H9 (cell line): ENCODE data around the gene ZNF263. TPM values are rescaled to one million over a fixed set of nuclear protein-coding genes. Genes with fewer than 3 reads are reported as not detected.

Experiments
- DNase-seq: peaks from one replicate; pipeline ENCODE4 v3.0.0-alpha.2; 2017
- H2AFZ ChIP-seq: one replicate; pipeline ENCODE4 v1.6.1; 2013; ENCODE audit warnings: mild to moderate bottlenecking, low read length, control low read depth, moderate library complexity
- H2AK5ac ChIP-seq: 2 replicates; pipeline ENCODE4 v1.6.1; 2013; ENCODE audit warnings: low read length, control low read depth, mixed read lengths; ENCODE audit not compliant: insufficient read length
- H2BK120ac ChIP-seq: one replicate; pipeline ENCODE4 v1.6.1; 2013; ENCODE audit warnings: low read depth, mild to moderate bottlenecking, low read length, control low read depth, inconsistent platforms; ENCODE audit not compliant: poor library complexity, severe bottlenecking
- H2BK12ac ChIP-seq: 2 replicates; pipeline ENCODE4 v1.6.1; 2013; ENCODE audit warnings: low read length, control low read depth, mixed read lengths, low read depth; ENCODE audit not compliant: insufficient read length
- H2BK15ac ChIP-seq: 2 replicates; pipeline ENCODE4 v1.6.1; 2013; ENCODE audit warnings: low read depth, low read length, control low read depth
- H2BK20ac ChIP-seq: one replicate; pipeline ENCODE4 v1.6.1; 2013; ENCODE audit warnings: low read depth, mild to moderate bottlenecking, low read length, control low read depth, inconsistent platforms; ENCODE audit not compliant: poor library complexity, severe bottlenecking
- H2BK5ac ChIP-seq: 2 replicates; pipeline ENCODE4 v1.6.1; 2013; ENCODE audit warnings: low read length, control low read depth, mixed read lengths; ENCODE audit not compliant: insufficient read length
- H3K14ac ChIP-seq: 2 replicates; pipeline ENCODE4 v1.6.1; 2013; ENCODE audit warnings: low read length, control low read depth; ENCODE audit not compliant: insufficient read depth
- H3K18ac ChIP-seq: 2 replicates; pipeline ENCODE4 v1.6.1; 2013; ENCODE audit warnings: low read depth, mild to moderate bottlenecking, mixed read lengths, low read length, control low read depth; ENCODE audit not compliant: insufficient read length
- H3K23ac ChIP-seq: 2 replicates; pipeline ENCODE4 v1.6.1; 2013; ENCODE audit warnings: low read length, control low read depth, mixed read lengths, low read depth; ENCODE audit not compliant: insufficient read length
- H3K23me2 ChIP-seq: 2 replicates; pipeline ENCODE4 v1.6.1; 2013; ENCODE audit warnings: low read depth, mild to moderate bottlenecking, mixed read lengths, low read length, control low read depth; ENCODE audit not compliant: insufficient read length, poor library complexity, severe bottlenecking
- H3K27ac ChIP-seq: 2 replicates; pipeline ENCODE4 v1.5.1; 2013; ENCODE audit warnings: low read length, control low read depth, mixed read lengths, low read depth; ENCODE audit not compliant: insufficient read length
- H3K27me3 ChIP-seq: 2 replicates; pipeline ENCODE4 v1.6.1; 2013; ENCODE audit warnings: low read length, control low read depth, inconsistent platforms; ENCODE audit not compliant: insufficient read depth
- H3K4ac ChIP-seq: 2 replicates; pipeline ENCODE4 v1.6.1; 2013; ENCODE audit warnings: low read depth, mild to moderate bottlenecking, control low read depth, inconsistent platforms, low read length, moderate library complexity
- H3K4me1 ChIP-seq: 2 replicates; pipeline ENCODE4 v1.6.1; 2013; ENCODE audit warnings: low read length, control low read depth, inconsistent platforms; ENCODE audit not compliant: insufficient read depth
- H3K4me2 ChIP-seq: 2 replicates; pipeline ENCODE4 v1.6.1; 2013; ENCODE audit warnings: low read length, control low read depth, mixed read lengths; ENCODE audit not compliant: insufficient read length, insufficient read depth
- H3K56ac ChIP-seq: 2 replicates; pipeline ENCODE4 v1.6.1; 2013; ENCODE audit warnings: low read depth, mild to moderate bottlenecking, mixed read lengths, low read length, control low read depth; ENCODE audit not compliant: insufficient read length
- H3K79me1 ChIP-seq: 2 replicates; pipeline ENCODE4 v1.6.1; 2013; ENCODE audit warnings: low read depth, mild to moderate bottlenecking, moderate library complexity, low read length, control low read depth, inconsistent platforms; ENCODE audit not compliant: insufficient read depth, poor library complexity, severe bottlenecking
- H3K79me2 ChIP-seq: 2 replicates; pipeline ENCODE4 v1.6.1; 2013; ENCODE audit warnings: low read length, control low read depth, inconsistent platforms; ENCODE audit not compliant: insufficient read depth
- H3K9ac ChIP-seq: 2 replicates; pipeline ENCODE4 v1.6.1; 2013; ENCODE audit warnings: low read length, control low read depth, mixed read lengths; ENCODE audit not compliant: insufficient read length; ENCODE audit errors: extremely low read depth
- H3K9me3 ChIP-seq: one replicate; pipeline ENCODE4 v1.6.1; 2013; ENCODE audit warnings: low read depth, low read length, inconsistent platforms; ENCODE audit not compliant: control insufficient read depth
- H3T11ph ChIP-seq: one replicate; pipeline ENCODE4 v1.6.1; 2013; ENCODE audit warnings: mild to moderate bottlenecking, low read length, control low read depth, inconsistent platforms
- H4K20me1 ChIP-seq: one replicate; pipeline ENCODE4 v1.6.1; 2013; ENCODE audit not compliant: control insufficient read depth, insufficient read length, insufficient read depth
- H4K5ac ChIP-seq: 2 replicates; pipeline ENCODE4 v1.6.1; 2013; ENCODE audit warnings: low read depth, mild to moderate bottlenecking, mixed read lengths, low read length, control low read depth; ENCODE audit not compliant: insufficient read length
- H4K8ac ChIP-seq: replicated peaks from 2 replicates; pipeline ENCODE4 v1.6.1; 2013; ENCODE audit warnings: low read length, control low read depth, mixed read lengths, low read depth; ENCODE audit not compliant: insufficient read length
- H4K91ac ChIP-seq: 2 replicates; pipeline ENCODE4 v1.6.1; 2013; ENCODE audit warnings: low read depth, mild to moderate bottlenecking, moderate library complexity, mixed read lengths, low read length, control low read depth; ENCODE audit not compliant: insufficient read length
- H3K27ac Mint-ChIP-seq, 3 experiments: 2 replicates in 2 of 3; 3 replicates in 1 of 3; pipeline ENCODE4 v1.8.0; 2020 to 2021; ENCODE audit warnings: mixed read lengths in 3 of 3, mild to moderate bottlenecking in 1 of 3, moderate library complexity in 1 of 3
- H3K27me3 Mint-ChIP-seq: 2 replicates; pipeline ENCODE4 v1.8.0; 2021; ENCODE audit warnings: low read depth, mild to moderate bottlenecking, moderate library complexity, mixed read lengths
- H3K36me3 Mint-ChIP-seq, 3 experiments: 2 replicates in 2 of 3; 3 replicates in 1 of 3; pipeline ENCODE4 v1.8.0; 2020 to 2021; ENCODE audit warnings: low read depth in 3 of 3, mixed read lengths in 3 of 3; ENCODE audit not compliant: insufficient read depth in 1 of 3
- H3K4me1 Mint-ChIP-seq, 2 experiments: 2 replicates each; pipeline ENCODE4 v1.8.0; 2020; ENCODE audit warnings: mixed read lengths in 2 of 2
- H3K4me3 Mint-ChIP-seq, 2 experiments: 2 replicates in 1 of 2; 3 replicates in 1 of 2; pipeline ENCODE4 v1.8.0; 2020 to 2021; ENCODE audit warnings: mild to moderate bottlenecking in 2 of 2, mixed read lengths in 2 of 2, moderate library complexity in 1 of 2
- H3K9me3 Mint-ChIP-seq, 2 experiments: 2 replicates in 1 of 2; 3 replicates in 1 of 2; pipeline ENCODE4 v1.8.0; 2020; ENCODE audit warnings: mild to moderate bottlenecking in 2 of 2, mixed read lengths in 2 of 2, moderate library complexity in 1 of 2
- CTCF ChIP-seq: fragments of 200-600 bp; sonication (generic); conservative IDR thresholded peaks from 3 replicates; pipeline ENCODE4 v1.8.0; 2021; ENCODE audit warnings: antibody characterized with exemption, mild to moderate bottlenecking
- WGBS: extraction: QIAGEN DNeasy Blood & Tissue Kit; methylation state at CpG from one replicate; pipeline ENCODE4 v1.1.7; 2013; ENCODE audit warnings: missing lambda C conversion rate, low lambda C conversion rate, mixed read lengths; ENCODE audit not compliant: insufficient read length; ENCODE audit errors: extremely low coverage; 5-methylcytosine and 5-hydroxymethylcytosine counted together
- total RNA-seq: library from RNA; stranded (reverse); gene quantifications from 2 replicates; pipeline ENCODE4 v1.2.1, GENCODE V29; 2021

ZNF263 gene
- total RNA-seq, 1 experiment from 2014 or later: 35.7 TPM

- Histone ChIP-seq H2AFZ (no peak overlapping the region), H4K91ac (no peak overlapping the region), H2BK12ac (no peak overlapping the region), H2AK5ac (no peak overlapping the region), H3T11ph (no peak overlapping the region), H3K56ac (no peak overlapping the region), H3K27me3 (no peaks in the 10 kb centered on the region), H4K20me1 (peaks cover 5% of the 10 kb centered on the region), H3K79me2 (peaks cover 29% of the 10 kb centered on the region), H3K79me1 (peaks cover 12% of the 10 kb centered on the region), H3K14ac (peak overlapping the region; percentile 83), H3K9me3 (peaks cover 11% of the 10 kb centered on the region), H2BK20ac (no peak overlapping the region), H3K23ac (no peak overlapping the region), H4K8ac (no peak overlapping the region), H3K9ac (peak overlapping the region; percentile 79), H2BK5ac (no peak overlapping the region), H2BK120ac (no peak overlapping the region), H3K4me2 (peak overlapping the region; percentile 85), H4K5ac (no peak overlapping the region), H3K27ac (no peak overlapping the region), H3K4me1 (no peaks in the 10 kb centered on the region), H2BK15ac (no peak overlapping the region), H3K4ac (no peak overlapping the region), H3K18ac (peak overlapping the region; percentile 38), H3K23me2 (peaks cover 11% of the 10 kb centered on the region)
- H3K9me3 Mint-ChIP-seq: peaks cover 17 to 29% of the 10 kb centered on the region in 2 experiments
- H3K27me3 Mint-ChIP-seq: peaks cover 12% of the 10 kb centered on the region
- H3K27ac Mint-ChIP-seq: peak overlapping the region; percentile 92 to 96 (median 95); a peak in 6 of 7 replicates
- no peak; the same call in 2 of the 3 replicates for TF ChIP-seq CTCF
- H3K4me1 Mint-ChIP-seq: peaks cover 18 to 24% of the 10 kb centered on the region in 2 experiments
- WGBS: no CpG with 5 or more reads among the region's 29 CpGs
- H3K36me3 Mint-ChIP-seq: peaks cover 31 to 35% (median 34%) of the 10 kb centered on the region in 3 experiments
- H3K4me3 Mint-ChIP-seq: peak overlapping the region; percentile 96 to 98
- DNase-seq: peak; percentile 82
Measured at GRCh38 chr16:3282103-3282729, 1.1 kb upstream of the ZNF263 start.
